HepG2 (cell line): Measurements from ENCODE around the gene RSAD1. TPM values are rescaled to one million over a fixed set of nuclear protein-coding genes. Genes with fewer than 3 reads are reported as not detected.

Experiments
- AHR ChIP-seq: IDR thresholded peaks from 2 replicates; pipeline ENCODE4 v1.6.1; 2018; ENCODE audit warnings: missing genetic modification reagents, missing compliant biosample characterization
- BCLAF1 ChIP-seq: fragments of 450-650 bp; IDR thresholded peaks from 2 replicates; pipeline ENCODE4 v1.6.1; 2017; ENCODE audit warnings: mild to moderate bottlenecking
- CAMTA2 ChIP-seq: sonication (generic); formaldehyde crosslinking; IDR thresholded peaks from 2 replicates; pipeline ENCODE4 v1.4.0; 2020; ENCODE audit warnings: mild to moderate bottlenecking, missing genetic modification reagents, borderline replicate concordance
- HNRNPUL1 ChIP-seq: fragments of 200-400 bp; formaldehyde crosslinking; IDR thresholded peaks from 2 replicates; pipeline ENCODE4 v1.6.1; 2017; ENCODE audit warnings: low read depth, mild to moderate bottlenecking, low read length, moderate library complexity
- KDM4B ChIP-seq: sonication (generic); formaldehyde crosslinking; IDR thresholded peaks from 2 replicates; pipeline ENCODE4 v1.4.0; 2020; ENCODE audit warnings: missing genetic modification reagents
- KDM6A ChIP-seq: IDR thresholded peaks from 2 replicates; pipeline ENCODE4 v1.6.1; 2016; ENCODE audit warnings: low read depth
- MAFG ChIP-seq: sonication (generic); formaldehyde crosslinking; IDR thresholded peaks from 2 replicates; pipeline ENCODE4 v1.5.1; 2020; ENCODE audit warnings: mild to moderate bottlenecking, missing genetic modification reagents
- MYC ChIP-seq: sonication (generic); formaldehyde crosslinking; IDR thresholded peaks from 2 replicates; pipeline ENCODE4 v1.9.0; 2021; ENCODE audit warnings: missing genetic modification reagents, borderline replicate concordance
- NCOA2 ChIP-seq: sonication (generic); formaldehyde crosslinking; IDR thresholded peaks from 2 replicates; pipeline ENCODE4 v1.8.0; 2022; ENCODE audit warnings: inconsistent platforms
- POLR2AphosphoS2 ChIP-seq: IDR thresholded peaks from 2 replicates; pipeline ENCODE4 v1.6.1; 2011; ENCODE audit warnings: low read depth, low read length, improper control_type of control experiment
- ZBTB26 ChIP-seq: IDR thresholded peaks from 2 replicates; pipeline ENCODE4 v1.6.1; 2016; ENCODE audit warnings: missing compliant biosample characterization, missing genetic modification reagents, borderline replicate concordance
- ZBTB37 ChIP-seq: sonication (generic); formaldehyde crosslinking; IDR thresholded peaks from 2 replicates; pipeline ENCODE4 v1.4.0; 2020; ENCODE audit warnings: mild to moderate bottlenecking, missing genetic modification reagents
- ZBTB8A ChIP-seq: sonication (generic); formaldehyde crosslinking; IDR thresholded peaks from 2 replicates; pipeline ENCODE4 v1.4.0; 2020; ENCODE audit warnings: mild to moderate bottlenecking, low read depth, missing genetic modification reagents, borderline replicate concordance
- ZNF343 ChIP-seq: sonication (generic); formaldehyde crosslinking; IDR thresholded peaks from 2 replicates; pipeline ENCODE4 v1.4.0; 2020; ENCODE audit warnings: mild to moderate bottlenecking, missing genetic modification reagents
- ZNF615 ChIP-seq: sonication (generic); formaldehyde crosslinking; IDR thresholded peaks from 2 replicates; pipeline ENCODE4 v1.5.0; 2020; ENCODE audit warnings: mild to moderate bottlenecking, missing genetic modification reagents, borderline replicate concordance
- polyA plus RNA-seq, 8 experiments: library from polyadenylated mRNA; depleted of rRNA in 3 of 8; stranded (reverse) in 7 of 8; unstranded in 1 of 8; fragments of >200 nt; fragmentation: Illumina TruSeq in 4 of 8; extraction: Trizol in 4 of 8; gene quantifications; 2 replicates each; pipeline versions ENCODE4 v1.2.1 to v1.2.3, GENCODE V29; 2011 to 2016; ENCODE audit warnings: low read depth in 4 of 8, missing spikeins in 1 of 8, mixed read lengths in 1 of 8; ENCODE audit not compliant: insufficient read depth in 1 of 8
- total RNA-seq, 5 experiments: library from RNA; depleted of rRNA; stranded (reverse); fragments of >200 nt; fragmentation: Illumina TruSeq; extraction: Trizol; gene quantifications; 2 replicates each; pipeline ENCODE4 v1.2.3, GENCODE V29; 2016; ENCODE audit warnings: low read depth in 1 of 5
- TF ChIP-seq, protein P1 (sequence below): sonication (generic); formaldehyde crosslinking; IDR thresholded peaks from 2 replicates; pipeline ENCODE4 v1.5.0; 2020; ENCODE audit warnings: missing genetic modification reagents
- TF ChIP-seq, protein P2 (sequence below): sonication (generic); formaldehyde crosslinking; IDR thresholded peaks from 2 replicates; pipeline ENCODE4 v1.4.0; 2020; ENCODE audit warnings: missing genetic modification reagents

The RSAD1 gene
- total and polyA plus RNA-seq, 2 of the 13 experiments (the other 11 are each of a cell fraction or from before 2014, with no cell fraction given), result 22.7 to 27.7 TPM

DNA sequence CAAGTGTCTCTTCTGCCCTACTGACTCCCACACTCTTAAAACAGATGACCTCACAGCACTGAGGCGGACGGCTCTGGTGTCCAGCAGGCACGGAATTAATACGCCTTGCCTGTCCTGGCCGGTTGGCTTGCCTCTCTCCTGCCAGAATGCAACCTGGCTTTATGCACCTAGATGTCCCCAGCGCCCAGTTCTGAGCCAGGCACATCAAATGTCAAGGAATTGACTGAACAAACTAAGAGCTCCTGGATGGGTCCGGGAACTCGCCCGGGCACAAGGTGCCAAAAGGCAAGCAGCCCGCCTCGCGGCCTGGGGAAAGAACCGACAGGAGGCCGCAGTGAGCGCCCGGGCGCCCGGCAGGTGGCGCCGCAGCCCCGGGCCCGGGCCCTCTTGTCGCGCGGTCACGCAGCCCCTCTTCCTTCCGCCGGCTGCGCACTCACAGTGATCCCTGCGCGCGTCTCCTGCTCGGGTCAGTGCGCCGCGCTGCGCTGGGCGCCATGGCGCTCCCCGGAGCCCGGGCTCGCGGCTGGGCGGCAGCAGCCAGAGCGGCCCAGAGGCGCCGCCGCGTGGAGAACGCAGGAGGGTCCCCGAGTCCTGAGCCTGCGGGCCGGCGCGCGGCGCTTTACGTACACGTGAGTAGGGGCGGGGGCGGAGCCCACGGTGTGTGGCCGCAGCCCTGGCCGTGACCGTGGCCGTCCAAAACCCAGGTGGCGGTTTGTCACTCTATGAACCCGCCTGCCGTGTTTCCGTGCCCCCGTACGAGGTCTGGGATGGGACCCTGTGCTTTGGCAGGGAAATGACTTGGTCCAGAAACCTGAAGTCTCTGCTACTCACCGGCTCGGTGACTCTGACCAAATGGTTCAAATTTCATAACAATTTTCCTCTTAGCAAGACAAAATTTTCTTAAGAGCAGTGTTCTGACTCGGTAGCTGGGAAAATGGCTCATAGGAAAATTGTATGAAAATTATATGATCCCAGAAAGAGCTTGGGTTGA is at the start of gene RSAD1 (continued):
- TF ChIP-seq, protein P1, sequence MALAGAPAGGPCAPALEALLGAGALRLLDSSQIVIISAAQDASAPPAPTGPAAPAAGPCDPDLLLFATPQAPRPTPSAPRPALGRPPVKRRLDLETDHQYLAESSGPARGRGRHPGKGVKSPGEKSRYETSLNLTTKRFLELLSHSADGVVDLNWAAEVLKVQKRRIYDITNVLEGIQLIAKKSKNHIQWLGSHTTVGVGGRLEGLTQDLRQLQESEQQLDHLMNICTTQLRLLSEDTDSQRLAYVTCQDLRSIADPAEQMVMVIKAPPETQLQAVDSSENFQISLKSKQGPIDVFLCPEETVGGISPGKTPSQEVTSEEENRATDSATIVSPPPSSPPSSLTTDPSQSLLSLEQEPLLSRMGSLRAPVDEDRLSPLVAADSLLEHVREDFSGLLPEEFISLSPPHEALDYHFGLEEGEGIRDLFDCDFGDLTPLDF (CRISPR knock-in tag), result peak; percentile 82
- no peak for TF ChIP-seq KDM4B
- TF ChIP-seq POLR2AphosphoS2, result no peak
- TF ChIP-seq BCLAF1, result no peak
- TF ChIP-seq KDM6A (CRISPR knock-in tag), result no peak; the same call in 1 of the 2 replicates
- TF ChIP-seq ZBTB37 (CRISPR knock-in tag), result no peak
- TF ChIP-seq MAFG, result no peak
- TF ChIP-seq HNRNPUL1, result peak; percentile 81; the same call in 1 of the 2 replicates
- TF ChIP-seq NCOA2 (CRISPR knock-in tag), result no peak; the same call in none of the 2 replicates
- no peak; the same call in 1 of the 2 replicates for TF ChIP-seq ZBTB26
- TF ChIP-seq ZBTB8A (CRISPR knock-in tag), result no peak
- no peak; the same call in 1 of the 2 replicates for TF ChIP-seq AHR
- TF ChIP-seq ZNF615 (CRISPR knock-in tag), result no peak
- peak; percentile 91 for TF ChIP-seq ZNF343 (CRISPR knock-in tag)
- no peak; the same call in 1 of the 2 replicates for TF ChIP-seq CAMTA2
- TF ChIP-seq, protein P2, sequence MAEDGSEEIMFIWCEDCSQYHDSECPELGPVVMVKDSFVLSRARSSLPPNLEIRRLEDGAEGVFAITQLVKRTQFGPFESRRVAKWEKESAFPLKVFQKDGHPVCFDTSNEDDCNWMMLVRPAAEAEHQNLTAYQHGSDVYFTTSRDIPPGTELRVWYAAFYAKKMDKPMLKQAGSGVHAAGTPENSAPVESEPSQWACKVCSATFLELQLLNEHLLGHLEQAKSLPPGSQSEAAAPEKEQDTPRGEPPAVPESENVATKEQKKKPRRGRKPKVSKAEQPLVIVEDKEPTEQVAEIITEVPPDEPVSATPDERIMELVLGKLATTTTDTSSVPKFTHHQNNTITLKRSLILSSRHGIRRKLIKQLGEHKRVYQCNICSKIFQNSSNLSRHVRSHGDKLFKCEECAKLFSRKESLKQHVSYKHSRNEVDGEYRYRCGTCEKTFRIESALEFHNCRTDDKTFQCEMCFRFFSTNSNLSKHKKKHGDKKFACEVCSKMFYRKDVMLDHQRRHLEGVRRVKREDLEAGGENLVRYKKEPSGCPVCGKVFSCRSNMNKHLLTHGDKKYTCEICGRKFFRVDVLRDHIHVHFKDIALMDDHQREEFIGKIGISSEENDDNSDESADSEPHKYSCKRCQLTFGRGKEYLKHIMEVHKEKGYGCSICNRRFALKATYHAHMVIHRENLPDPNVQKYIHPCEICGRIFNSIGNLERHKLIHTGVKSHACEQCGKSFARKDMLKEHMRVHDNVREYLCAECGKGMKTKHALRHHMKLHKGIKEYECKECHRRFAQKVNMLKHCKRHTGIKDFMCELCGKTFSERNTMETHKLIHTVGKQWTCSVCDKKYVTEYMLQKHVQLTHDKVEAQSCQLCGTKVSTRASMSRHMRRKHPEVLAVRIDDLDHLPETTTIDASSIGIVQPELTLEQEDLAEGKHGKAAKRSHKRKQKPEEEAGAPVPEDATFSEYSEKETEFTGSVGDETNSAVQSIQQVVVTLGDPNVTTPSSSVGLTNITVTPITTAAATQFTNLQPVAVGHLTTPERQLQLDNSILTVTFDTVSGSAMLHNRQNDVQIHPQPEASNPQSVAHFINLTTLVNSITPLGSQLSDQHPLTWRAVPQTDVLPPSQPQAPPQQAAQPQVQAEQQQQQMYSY (CRISPR knock-in tag), result peak; percentile 75; the same call in 1 of the 2 replicates
- TF ChIP-seq MYC (CRISPR knock-in tag), result peak; percentile 92
